Activated T-cell treated with anti-CD3 and anti-CD28 coated beads, Interleukin-2, amount 50 U/mL, for 48 hours (primary cell): ENCODE data around the gene TMLHE.
"Not testable (repeated sequence)": the region's sequence is repeated elsewhere in the genome, so short reads cannot be mapped to it uniquely, and the experiment has no call there.

Experiments
- DNase-seq, 2 experiments: peaks; one replicate each; pipeline ENCODE4 v3.0.0-alpha.2; 2020

Gene TMLHE

DNA sequence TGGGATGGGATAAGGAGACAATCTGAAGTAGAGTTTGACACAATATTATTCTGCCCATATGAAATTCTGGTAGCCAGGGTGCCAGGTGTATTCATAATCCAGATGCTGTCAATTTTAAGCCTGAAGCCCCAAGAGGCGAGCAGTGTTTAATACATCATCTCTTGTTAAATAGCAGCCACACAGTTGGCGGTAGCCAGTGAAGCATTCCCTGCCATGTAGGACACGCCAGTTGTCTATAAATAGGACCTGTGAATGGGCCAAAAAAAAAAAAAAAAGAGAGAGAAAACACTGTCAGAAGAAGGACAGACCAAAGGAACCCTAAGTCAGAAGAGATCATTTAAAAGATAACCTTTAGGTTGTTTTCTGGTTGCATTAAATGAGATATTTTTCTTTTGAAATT is 121.3 kb downstream of the TMLHE start:
- DNase-seq = not testable (repeated sequence)

DNA sequence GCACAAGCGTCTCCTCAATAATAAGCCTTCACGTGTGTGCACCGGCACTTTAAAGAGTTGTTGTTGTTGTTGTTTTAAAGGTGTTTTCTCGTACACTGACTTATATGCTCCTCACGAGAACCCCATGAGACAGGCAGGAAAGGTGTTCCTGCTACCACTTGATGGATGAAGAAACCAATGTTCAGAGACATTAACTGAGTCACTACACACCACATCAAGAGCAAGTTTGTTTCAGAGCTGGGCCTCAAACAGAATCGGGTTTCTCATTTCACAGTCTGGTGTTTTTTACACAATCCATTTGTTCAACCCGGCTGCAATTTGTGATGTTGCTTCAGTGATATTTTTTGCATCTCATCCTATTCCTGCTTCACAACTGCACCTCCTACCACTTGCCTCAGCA is 135.6 kb downstream of the TMLHE start:
- DNase-seq = not testable (repeated sequence)

DNA sequence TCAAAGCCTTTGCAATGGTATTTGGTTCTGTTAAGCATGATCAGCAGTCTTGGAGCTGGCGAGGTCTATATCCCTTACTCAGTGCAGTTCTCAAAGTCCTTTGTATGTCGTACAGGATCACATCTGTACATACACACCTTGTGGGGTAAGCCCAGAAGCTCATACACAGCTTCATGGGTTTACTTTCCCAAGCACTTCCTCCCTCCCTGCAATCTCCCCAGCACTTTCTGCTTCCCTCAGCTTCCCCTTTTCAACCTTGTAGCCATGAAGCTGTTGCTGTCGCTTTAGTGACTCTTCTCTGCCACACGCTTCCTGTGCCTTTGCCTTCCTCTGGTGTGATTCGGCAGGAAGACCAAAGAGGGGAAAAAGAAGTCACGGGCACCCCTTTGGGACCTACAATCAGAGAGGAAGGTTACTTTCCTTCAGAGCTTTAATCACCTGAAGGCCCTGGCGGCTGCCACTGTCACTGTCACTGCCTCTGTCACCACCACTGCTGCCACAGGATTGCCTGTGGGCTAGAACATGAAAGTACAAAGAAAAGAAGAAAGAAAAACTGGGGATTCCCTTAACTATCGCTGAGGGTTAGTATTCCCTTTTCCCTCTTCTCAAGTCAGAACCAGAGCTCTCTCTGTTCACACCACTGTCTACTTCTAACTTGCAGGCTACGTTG is 146.3 kb downstream of the TMLHE start:
- not testable (repeated sequence) for DNase-seq

- DNase-seq = not testable (repeated sequence)
Measured at GRCh38 chrX:155460501-155460900, 152.3 kb downstream of the TMLHE start.

- not testable (repeated sequence) for DNase-seq
Measured at GRCh38 chrX:155458471-155458870, 154.3 kb downstream of the TMLHE start, which contains the start of gene F8A3. Gene F8A3, minus strand, starts transcription at chrX:155458620. Its CDS starts 20 bp downstream, at chrX:155458600.

- DNase-seq = not testable (repeated sequence)
Measured at GRCh38 chrX:155457761-155458447, 154.8 kb downstream of the TMLHE start.

DNA sequence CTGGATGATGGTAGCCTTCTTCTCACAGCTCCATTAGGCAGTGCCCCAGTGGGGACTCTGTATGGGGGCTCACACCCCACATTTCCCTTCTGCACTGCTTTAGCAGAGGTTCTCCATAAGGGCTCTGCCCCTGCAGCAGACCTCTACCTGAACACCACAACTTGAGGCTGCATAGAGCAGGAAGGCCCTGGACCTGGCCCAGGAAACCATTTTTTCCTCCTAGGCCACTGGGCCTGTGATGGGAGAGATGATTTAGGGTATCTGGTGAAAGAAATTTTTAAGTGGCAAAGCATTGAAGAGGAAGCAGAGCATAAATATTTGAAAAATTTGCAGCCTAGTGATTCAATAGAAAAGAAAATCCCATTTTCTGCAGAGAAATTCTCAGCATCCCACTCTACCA is 171.7 kb downstream of the TMLHE start:
- DNase-seq = no peak
